Endometrial microvascular endothelial cells (primary cell): ENCODE results near the gene SAMD11. TPM values are rescaled to one million over a fixed set of nuclear protein-coding genes. Genes with fewer than 3 reads are reported as not detected.
"Not testable (repeated sequence)": the region's sequence is repeated elsewhere in the genome, so short reads cannot be mapped to it uniquely, and the experiment has no call there.

Experiments used
- in situ Hi-C: cut with HindIII; loops from 2 replicates; pipeline ENCODE4 v1.10.0; 2017; ENCODE audit warnings: low sequenced_read_pairs, low pct_unique_long_range_greater_than_20kb; ENCODE audit errors: inconsistent ontology term
- total RNA-seq: library from RNA; depleted of rRNA; stranded (reverse); fragments of >200 nt; gene quantifications from one replicate; pipeline ENCODE4 v1.2.3, GENCODE V29; 2015; ENCODE audit errors: inconsistent ontology term

SAMD11 gene
- total RNA-seq, 1 donor from 2014 or later = 0.19 TPM

GRCh38 chr1:940107-941014 is 16.6 kb downstream of the SAMD11 start:
- in situ Hi-C loops = no loop called here

DNA sequence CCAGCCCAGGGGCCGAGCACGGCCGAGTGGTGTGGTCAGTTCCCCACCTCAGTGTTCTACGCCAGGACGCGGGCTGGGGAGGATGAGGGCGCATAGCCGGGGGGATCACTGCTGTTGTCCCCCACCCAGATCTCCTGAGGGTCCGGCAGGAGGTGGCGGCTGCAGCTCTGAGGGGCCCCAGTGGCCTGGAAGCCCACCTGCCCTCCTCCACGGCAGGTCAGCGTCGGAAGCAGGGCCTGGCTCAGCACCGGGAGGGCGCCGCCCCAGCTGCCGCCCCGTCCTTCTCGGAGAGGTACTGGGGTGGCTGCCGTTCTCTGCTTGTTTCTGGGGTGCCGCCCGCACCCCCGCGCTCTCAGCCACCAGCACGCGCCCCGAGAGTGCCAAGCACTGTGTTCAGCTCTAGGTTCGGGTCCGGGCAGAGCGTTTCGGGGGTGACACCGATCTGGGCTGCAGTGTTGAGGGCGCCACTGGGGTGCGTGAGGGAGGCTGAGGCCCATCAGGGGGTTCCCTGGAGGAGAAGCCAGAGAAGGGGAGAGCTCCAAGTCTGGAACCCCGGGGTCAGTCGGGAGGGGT is 17.4 kb downstream of the SAMD11 start:
- in situ Hi-C loops = no loop called here

DNA sequence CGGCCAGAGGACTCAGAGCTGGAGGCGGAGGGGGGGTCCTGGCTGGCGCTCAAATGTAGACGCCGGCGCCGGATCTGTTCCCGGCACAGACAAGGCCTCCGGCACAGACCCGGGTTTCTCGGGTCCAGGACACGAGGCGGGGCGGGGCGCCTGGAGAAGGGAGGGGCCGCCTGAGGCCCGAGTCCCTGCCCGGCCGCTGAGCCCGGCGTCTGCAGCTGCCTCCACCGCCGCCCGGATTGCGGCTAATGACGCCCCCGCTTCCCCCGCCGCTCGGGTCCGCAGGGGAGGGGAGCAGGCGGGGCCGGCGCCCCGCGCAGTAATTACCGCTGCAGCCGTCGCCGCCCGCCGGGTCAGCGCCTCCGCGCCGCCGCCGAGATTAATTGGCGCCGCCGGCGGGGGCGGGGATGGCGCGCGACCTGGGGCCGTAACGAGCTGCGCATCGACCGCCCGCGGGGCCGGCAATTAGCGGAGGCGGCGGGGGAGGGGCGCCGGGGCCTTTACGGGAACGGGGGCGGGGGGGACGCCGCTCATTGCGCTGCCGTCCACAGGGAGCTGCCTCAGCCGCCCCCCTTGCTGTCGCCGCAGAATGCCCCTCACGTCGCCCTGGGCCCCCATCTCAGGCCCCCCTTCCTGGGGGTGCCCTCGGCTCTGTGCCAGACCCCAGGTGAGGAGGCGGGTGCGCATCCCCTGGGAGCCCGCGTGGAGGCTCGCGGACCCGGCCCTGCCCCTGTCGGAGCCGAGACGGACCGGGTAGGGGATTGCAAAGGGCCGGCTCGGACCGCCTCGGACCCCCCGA is 18.1 kb downstream of the SAMD11 start:
- in situ Hi-C loops = no loop called here

DNA sequence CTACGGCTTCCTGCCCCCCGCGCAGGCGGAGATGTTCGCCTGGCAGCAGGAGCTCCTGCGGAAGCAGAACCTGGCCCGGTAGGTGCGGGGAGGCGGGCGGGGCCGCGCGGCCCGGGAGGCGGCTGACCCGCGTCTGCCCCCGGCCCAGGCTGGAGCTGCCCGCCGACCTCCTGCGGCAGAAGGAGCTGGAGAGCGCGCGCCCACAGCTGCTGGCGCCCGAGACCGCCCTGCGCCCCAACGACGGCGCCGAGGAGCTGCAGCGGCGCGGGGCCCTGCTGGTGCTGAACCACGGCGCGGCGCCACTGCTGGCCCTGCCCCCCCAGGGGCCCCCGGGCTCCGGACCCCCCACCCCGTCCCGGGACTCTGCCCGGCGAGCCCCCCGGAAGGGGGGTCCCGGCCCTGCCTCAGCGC is 18.7 kb downstream of the SAMD11 start:
- in situ Hi-C loops = no loop called here

DNA sequence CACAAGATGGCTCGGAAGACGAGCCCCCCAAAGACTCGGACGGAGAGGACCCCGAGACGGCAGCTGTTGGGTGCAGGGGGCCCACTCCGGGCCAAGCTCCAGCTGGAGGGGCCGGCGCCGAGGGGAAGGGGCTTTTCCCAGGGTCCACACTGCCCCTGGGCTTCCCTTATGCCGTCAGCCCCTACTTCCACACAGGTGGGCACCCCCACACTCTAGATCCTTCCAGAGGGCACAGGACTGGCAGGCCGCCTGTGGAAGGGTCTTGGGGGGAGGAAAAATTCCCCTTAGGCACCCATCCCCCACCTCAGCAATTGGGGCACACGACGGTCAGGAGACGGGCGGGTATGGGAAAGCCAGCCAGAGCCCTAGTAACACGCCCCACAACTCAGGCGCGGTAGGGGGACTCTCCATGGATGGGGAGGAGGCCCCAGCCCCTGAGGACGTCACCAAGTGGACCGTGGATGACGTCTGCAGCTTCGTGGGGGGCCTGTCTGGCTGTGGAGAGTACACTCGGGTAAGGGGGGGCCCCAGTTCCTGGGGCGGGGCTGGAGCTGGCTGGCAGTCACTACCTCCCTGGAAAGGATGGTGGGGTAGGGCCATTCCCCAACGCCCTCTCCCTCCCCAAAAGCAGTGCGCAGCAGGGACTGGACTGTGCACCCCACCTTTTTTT is 19.3 kb downstream of the SAMD11 start:
- in situ Hi-C loops = no loop called here

GRCh38 chr1:943545-944340 is 20.0 kb downstream of the SAMD11 start:
- in situ Hi-C loops = no loop called here

- in situ Hi-C loops = no loop called here
Observed at GRCh38 chr1:944341-945325, 20.9 kb downstream of the SAMD11 start.

DNA sequence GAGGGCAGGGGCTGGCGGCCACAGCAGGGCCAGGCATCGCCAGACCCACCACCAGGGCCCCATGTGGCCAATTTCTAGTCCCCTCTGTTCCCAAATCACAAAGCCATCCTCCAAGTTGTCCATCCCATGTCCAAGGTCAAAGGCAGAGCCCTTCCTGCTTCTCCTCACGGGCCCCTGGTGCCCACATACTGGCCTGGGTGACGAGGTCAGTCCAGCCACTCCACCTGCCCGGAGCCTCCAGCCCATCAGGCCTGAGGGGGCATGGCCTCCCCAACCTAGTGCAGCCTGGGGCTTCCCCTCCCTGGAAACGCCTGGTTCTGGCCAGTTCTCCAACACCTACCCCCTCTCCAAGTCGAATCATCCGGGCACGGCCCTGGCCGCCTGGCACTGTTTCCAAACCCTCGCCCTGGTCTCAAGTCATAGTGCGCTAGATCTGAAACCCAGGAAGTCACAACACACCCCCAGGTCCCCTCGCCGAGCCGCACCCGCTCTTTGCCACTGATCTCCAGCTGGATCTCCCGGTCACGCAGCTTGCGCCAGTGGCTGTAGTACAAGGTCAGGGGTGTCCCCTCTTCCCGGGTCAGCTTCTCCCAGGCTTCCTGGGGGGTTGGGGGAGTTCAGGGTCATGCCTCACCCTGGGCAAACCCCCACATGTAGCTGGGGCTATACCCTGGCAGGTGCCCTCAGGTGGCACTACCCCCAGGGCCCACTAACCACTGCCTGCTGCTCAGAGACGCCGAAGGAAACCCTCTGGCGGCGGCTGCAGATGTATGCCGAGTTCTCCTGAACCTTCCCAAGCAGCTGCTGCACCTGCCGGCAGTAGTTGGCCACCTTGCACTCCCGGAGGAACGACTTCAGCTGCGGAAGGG is 22.2 kb downstream of the SAMD11 start:
- in situ Hi-C loops = no loop called here

DNA sequence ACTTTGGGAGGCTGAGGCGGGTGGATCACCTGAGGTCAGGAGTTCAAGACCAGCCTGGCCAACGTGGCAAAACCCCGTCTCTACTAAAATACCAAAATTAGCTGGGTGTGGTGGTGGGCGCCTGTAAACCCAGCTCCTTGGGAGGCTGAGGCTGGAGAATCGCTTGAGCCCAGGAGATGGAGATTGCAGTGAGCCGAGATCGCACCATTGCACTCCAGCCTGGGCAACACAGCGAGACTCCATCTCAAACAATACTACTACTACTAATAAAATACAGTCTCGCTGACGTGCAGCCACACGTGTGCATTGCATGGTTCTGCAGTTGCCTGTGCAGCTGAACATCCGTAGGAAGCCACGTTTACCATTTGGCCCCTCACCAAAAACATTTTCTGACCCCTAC is 23.1 kb downstream of the SAMD11 start:
- in situ Hi-C loops = not testable (repeated sequence)

DNA sequence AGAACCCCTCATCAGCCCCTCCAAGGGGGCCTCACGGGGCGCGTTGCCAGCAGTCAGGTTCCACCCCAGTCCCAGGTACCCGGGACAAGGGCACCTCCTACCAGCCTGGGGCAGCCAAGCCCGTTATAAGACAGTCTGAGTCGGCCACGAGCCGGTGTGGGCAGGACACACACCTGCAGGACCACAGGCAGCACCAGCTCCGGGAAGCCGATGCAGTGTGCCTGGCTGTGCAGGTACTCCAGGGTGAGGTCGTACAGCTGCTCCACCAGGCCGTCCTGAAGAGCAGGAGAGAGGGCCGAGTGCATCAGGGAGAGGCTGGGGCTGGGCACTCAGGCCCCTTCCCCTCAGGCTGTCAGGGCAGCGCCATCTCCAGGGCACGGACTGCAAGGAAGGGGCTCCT is 24.2 kb downstream of the SAMD11 start:
- in situ Hi-C loops = no loop called here

GRCh38 chr1:950268-950667 is 26.5 kb downstream of the SAMD11 start:
- in situ Hi-C loops = no loop called here

GRCh38 chr1:950881-951280 is 27.2 kb downstream of the SAMD11 start:
- in situ Hi-C loops = no loop called here

DNA sequence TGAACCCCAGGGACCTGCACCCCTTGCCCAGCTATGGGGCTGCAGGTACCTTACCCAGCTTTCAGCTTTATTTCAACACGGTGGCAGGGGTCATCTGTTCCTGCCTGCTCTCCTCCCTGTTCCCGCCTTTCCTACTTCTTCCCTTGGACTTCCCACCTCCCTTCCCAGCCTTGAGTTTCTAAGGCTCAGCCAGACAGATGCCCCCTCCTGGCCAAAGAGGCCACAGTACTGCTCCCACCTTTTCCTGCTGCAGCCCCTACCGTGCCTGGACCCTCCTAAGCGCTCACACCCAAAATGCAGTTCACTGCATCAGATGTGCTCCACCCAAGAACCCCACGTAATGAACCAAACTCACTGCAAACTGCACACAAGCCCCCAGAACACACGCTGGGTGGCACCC is 27.6 kb downstream of the SAMD11 start:
- in situ Hi-C loops = no loop called here

GRCh38 chr1:952201-952600 is 28.5 kb downstream of the SAMD11 start:
- in situ Hi-C loops = no loop called here

DNA sequence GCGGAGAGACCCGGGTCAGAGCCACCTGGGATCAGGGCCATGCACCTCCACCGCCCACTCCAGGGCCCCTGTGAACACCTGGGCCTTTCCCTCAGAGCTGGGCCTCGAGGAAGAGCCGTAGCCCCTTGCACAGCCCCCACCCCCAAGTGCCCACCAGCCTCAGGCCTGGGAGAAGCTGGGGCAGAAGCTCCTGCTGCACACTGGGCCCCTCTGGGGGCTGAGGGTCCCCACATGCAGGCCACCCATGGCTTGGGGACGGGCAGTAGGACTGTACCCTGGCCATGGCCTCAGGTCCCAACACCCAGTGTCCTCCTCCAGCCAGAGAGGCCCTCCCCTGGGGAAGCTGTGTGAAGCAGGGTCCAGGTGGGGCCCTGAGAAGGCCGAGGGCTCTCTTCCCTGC is 28.9 kb downstream of the SAMD11 start:
- in situ Hi-C loops = no loop called here

GRCh38 chr1:953524-954320 is 30.0 kb downstream of the SAMD11 start:
- in situ Hi-C loops = no loop called here
